ENCODE results near the gene MAML3.

MAML3 gene

GRCh38 chr4:139675651-139676050 lies 478.3 kb downstream of the MAML3 start:
- ChIA-PET CTCF (interaction anchor here (2.2 to 2.9 kb wide), 2 partner anchors 11 to 19 kb away, joined by 8 to 13 read pairs; partner anchors contain the start of gene MGST2), POLR2A (no interaction called here)

GRCh38 chr4:139674875-139675550 lies 479.0 kb downstream of the MAML3 start:
- 79% methylated on average over 5 of the region's 10 CpGs for WGBS (ENCODE audit: insufficient coverage)
- peak in 2 of 3 donors; percentile 80 to 88 for DNase-seq
- H3K4me1 ChIP-seq (ENCODE audit: control extremely low read depth in 1 of 4, control insufficient read depth in 4 of 4, insufficient read depth in 4 of 4, low read length in 3 of 4): peaks cover 3 to 10% (median 7%) of the 10 kb centered on the region in 4 experiments
- H3K27me3 ChIP-seq (replicated peaks in 2 of 5; ENCODE audit: control insufficient read depth in 4 of 5, insufficient read depth in 5 of 5, low read length in 4 of 5): no peaks in the 10 kb centered on the region
- no peaks in the 10 kb centered on the region for H3K9me3 ChIP-seq (ENCODE audit: control extremely low read depth in 1 of 5, control insufficient read depth in 4 of 5, insufficient read depth in 2 of 5, low read depth in 1 of 5, low read length in 4 of 5)
- H3K27ac ChIP-seq (ENCODE audit: insufficient read depth in 1 of 2, low read depth in 1 of 2, low read length in 2 of 2, poor library complexity in 1 of 2, severe bottlenecking in 2 of 2): no peak overlapping the region
- H3K36me3 ChIP-seq (ENCODE audit: control insufficient read depth in 4 of 4, insufficient read depth in 4 of 4, low read length in 3 of 4): peaks cover 9 to 48% (median 25%) of the 10 kb centered on the region in 4 experiments
- H3K4me3 ChIP-seq (ENCODE audit: control insufficient read depth in 1 of 7, extremely low read depth in 1 of 7, insufficient read depth in 4 of 7, low read depth in 2 of 7, low read length in 6 of 7): no peak overlapping the region
- CTCF ChIA-PET: interaction anchor here (0.5 to 2.9 kb wide), 3 partner anchors 10 to 178 kb away, joined by 3 to 13 read pairs (median 8); partner anchors contain the start of gene MGST2
- POLR2A ChIA-PET: no interaction called here

More at GRCh38 chr4:139675651-139676050, 478.3 kb downstream of the MAML3 start:
- H3K27me3 ChIP-seq (replicated peaks in 2 of 5; ENCODE audit: control insufficient read depth in 4 of 5, insufficient read depth in 5 of 5, low read length in 4 of 5): no peaks in the 10 kb centered on the region
- H3K27ac ChIP-seq (ENCODE audit: insufficient read depth in 1 of 2, low read depth in 1 of 2, low read length in 2 of 2, poor library complexity in 1 of 2, severe bottlenecking in 2 of 2): no peak overlapping the region
- 100% methylated on average over 6 of the region's 9 CpGs for WGBS (ENCODE audit: insufficient coverage)
- H3K9me3 ChIP-seq (ENCODE audit: control extremely low read depth in 1 of 5, control insufficient read depth in 4 of 5, insufficient read depth in 2 of 5, low read depth in 1 of 5, low read length in 4 of 5): no peaks in the 10 kb centered on the region
- no peak overlapping the region for H3K4me3 ChIP-seq (ENCODE audit: control insufficient read depth in 1 of 7, extremely low read depth in 1 of 7, insufficient read depth in 4 of 7, low read depth in 2 of 7, low read length in 6 of 7)
- DNase-seq: no peak
- peaks cover 0 to 10% (median 5%) of the 10 kb centered on the region in 4 experiments for H3K4me1 ChIP-seq (ENCODE audit: control extremely low read depth in 1 of 4, control insufficient read depth in 4 of 4, insufficient read depth in 4 of 4, low read length in 3 of 4)
- H3K36me3 ChIP-seq (ENCODE audit: control insufficient read depth in 4 of 4, insufficient read depth in 4 of 4, low read length in 3 of 4): peaks cover 13 to 49% (median 27%) of the 10 kb centered on the region in 4 experiments

GRCh38 chr4:139672732-139673131 lies 481.3 kb downstream of the MAML3 start:
- WGBS (ENCODE audit: insufficient coverage): no CpG with 5 or more reads among the region's 4 CpGs
- Histone ChIP-seq H3K36me3 (ENCODE audit: control insufficient read depth in 4 of 4, insufficient read depth in 4 of 4, low read length in 3 of 4) (peaks cover 2 to 28% (median 8%) of the 10 kb centered on the region in 4 experiments), H3K9me3 (ENCODE audit: control extremely low read depth in 1 of 5, control insufficient read depth in 4 of 5, insufficient read depth in 2 of 5, low read depth in 1 of 5, low read length in 4 of 5) (no peaks in the 10 kb centered on the region), H3K4me1 (ENCODE audit: control extremely low read depth in 1 of 4, control insufficient read depth in 4 of 4, insufficient read depth in 4 of 4, low read length in 3 of 4) (peaks cover 3 to 18% (median 13%) of the 10 kb centered on the region in 4 experiments), H3K4me3 (ENCODE audit: control insufficient read depth in 1 of 7, extremely low read depth in 1 of 7, insufficient read depth in 4 of 7, low read depth in 2 of 7, low read length in 6 of 7) (no peak overlapping the region), H3K27ac (ENCODE audit: insufficient read depth in 1 of 2, low read depth in 1 of 2, low read length in 2 of 2, poor library complexity in 1 of 2, severe bottlenecking in 2 of 2) (no peak overlapping the region), H3K27me3 (replicated peaks in 2 of 5; ENCODE audit: control insufficient read depth in 4 of 5, insufficient read depth in 5 of 5, low read length in 4 of 5) (no peaks in the 10 kb centered on the region)
- CTCF ChIA-PET: interaction anchor here (0.7 to 2.9 kb wide), 4 partner anchors 10 to 21 kb away, joined by 3 to 13 read pairs (median 4); no protein-coding TSS in a partner anchor
- no peak for DNase-seq
- POLR2A ChIA-PET: no interaction called here

GRCh38 chr4:139672215-139672614 lies 481.8 kb downstream of the MAML3 start:
- no CpG with 5 or more reads among the region's 2 CpGs for WGBS (ENCODE audit: insufficient coverage)
- DNase-seq: no peak
- ChIA-PET POLR2A (no interaction called here), CTCF (interaction anchor here (1.1 to 1.7 kb wide), 3 partner anchors 9 to 21 kb away, joined by 4 to 5 read pairs (median 4); no protein-coding TSS in a partner anchor)
- H3K4me3 ChIP-seq (ENCODE audit: control insufficient read depth in 1 of 7, extremely low read depth in 1 of 7, insufficient read depth in 4 of 7, low read depth in 2 of 7, low read length in 6 of 7): no peak overlapping the region
- peaks cover 0 to 26% (median 6%) of the 10 kb centered on the region in 4 experiments for H3K36me3 ChIP-seq (ENCODE audit: control insufficient read depth in 4 of 4, insufficient read depth in 4 of 4, low read length in 3 of 4)
- H3K27ac ChIP-seq (ENCODE audit: insufficient read depth in 1 of 2, low read depth in 1 of 2, low read length in 2 of 2, poor library complexity in 1 of 2, severe bottlenecking in 2 of 2): no peak overlapping the region
- no peaks in the 10 kb centered on the region for H3K27me3 ChIP-seq (replicated peaks in 2 of 5; ENCODE audit: control insufficient read depth in 4 of 5, insufficient read depth in 5 of 5, low read length in 4 of 5)
- H3K4me1 ChIP-seq (ENCODE audit: control extremely low read depth in 1 of 4, control insufficient read depth in 4 of 4, insufficient read depth in 4 of 4, low read length in 3 of 4): peaks cover 3 to 22% (median 18%) of the 10 kb centered on the region in 4 experiments
- no peaks in the 10 kb centered on the region for H3K9me3 ChIP-seq (ENCODE audit: control extremely low read depth in 1 of 5, control insufficient read depth in 4 of 5, insufficient read depth in 2 of 5, low read depth in 1 of 5, low read length in 4 of 5)

GRCh38 chr4:139670775-139671174 lies 483.2 kb downstream of the MAML3 start:
- CTCF ChIA-PET: interaction anchor here (0.7 to 9.1 kb wide), 3 partner anchors 15 to 129 kb away, joined by 3 to 75 read pairs (median 3); no protein-coding TSS in a partner anchor
- DNase-seq: no peak

GRCh38 chr4:139669890-139670289 lies 484.1 kb downstream of the MAML3 start:
- Histone ChIP-seq H3K4me3 (ENCODE audit: control insufficient read depth in 1 of 7, extremely low read depth in 1 of 7, insufficient read depth in 4 of 7, low read depth in 2 of 7, low read length in 6 of 7) (no peak overlapping the region), H3K27me3 (replicated peaks in 2 of 5; ENCODE audit: control insufficient read depth in 4 of 5, insufficient read depth in 5 of 5, low read length in 4 of 5) (no peaks in the 10 kb centered on the region), H3K9me3 (ENCODE audit: control extremely low read depth in 1 of 5, control insufficient read depth in 4 of 5, insufficient read depth in 2 of 5, low read depth in 1 of 5, low read length in 4 of 5) (no peaks in the 10 kb centered on the region), H3K27ac (ENCODE audit: insufficient read depth in 1 of 2, low read depth in 1 of 2, low read length in 2 of 2, poor library complexity in 1 of 2, severe bottlenecking in 2 of 2) (no peak overlapping the region), H3K4me1 (ENCODE audit: control extremely low read depth in 1 of 4, control insufficient read depth in 4 of 4, insufficient read depth in 4 of 4, low read length in 3 of 4) (peaks cover 12 to 37% (median 27%) of the 10 kb centered on the region in 4 experiments), H3K36me3 (ENCODE audit: control insufficient read depth in 4 of 4, insufficient read depth in 4 of 4, low read length in 3 of 4) (peaks cover 0 to 18% (median 5%) of the 10 kb centered on the region in 4 experiments)
- DNase-seq: peak in 2 of 3 donors; percentile 64 to 70
- WGBS (ENCODE audit: insufficient coverage): 100% methylated on average over 3 of the region's 6 CpGs
- ChIA-PET POLR2A (no interaction called here), CTCF (interaction anchor here (0.7 to 9.1 kb wide), 3 partner anchors 14 to 705 kb away, joined by 3 to 75 read pairs (median 3); no protein-coding TSS in a partner anchor)

More at GRCh38 chr4:139670775-139671174, 483.2 kb downstream of the MAML3 start:
- no peaks in the 10 kb centered on the region for H3K9me3 ChIP-seq (ENCODE audit: control extremely low read depth in 1 of 5, control insufficient read depth in 4 of 5, insufficient read depth in 2 of 5, low read depth in 1 of 5, low read length in 4 of 5)
- H3K4me3 ChIP-seq (ENCODE audit: control insufficient read depth in 1 of 7, extremely low read depth in 1 of 7, insufficient read depth in 4 of 7, low read depth in 2 of 7, low read length in 6 of 7): no peak overlapping the region
- peaks cover 12 to 36% (median 25%) of the 10 kb centered on the region in 4 experiments for H3K4me1 ChIP-seq (ENCODE audit: control extremely low read depth in 1 of 4, control insufficient read depth in 4 of 4, insufficient read depth in 4 of 4, low read length in 3 of 4)
- H3K36me3 ChIP-seq (ENCODE audit: control insufficient read depth in 4 of 4, insufficient read depth in 4 of 4, low read length in 3 of 4): peaks cover 0 to 18% (median 5%) of the 10 kb centered on the region in 4 experiments
- 76% methylated on average over 2 of the region's 3 CpGs for WGBS (ENCODE audit: insufficient coverage)
- POLR2A ChIA-PET: no interaction called here
- H3K27me3 ChIP-seq (replicated peaks in 2 of 5; ENCODE audit: control insufficient read depth in 4 of 5, insufficient read depth in 5 of 5, low read length in 4 of 5): no peaks in the 10 kb centered on the region
- no peak overlapping the region for H3K27ac ChIP-seq (ENCODE audit: insufficient read depth in 1 of 2, low read depth in 1 of 2, low read length in 2 of 2, poor library complexity in 1 of 2, severe bottlenecking in 2 of 2)

GRCh38 chr4:139669335-139669734 lies 484.6 kb downstream of the MAML3 start:
- no peaks in the 10 kb centered on the region for H3K9me3 ChIP-seq (ENCODE audit: control extremely low read depth in 1 of 5, control insufficient read depth in 4 of 5, insufficient read depth in 2 of 5, low read depth in 1 of 5, low read length in 4 of 5)
- WGBS (ENCODE audit: insufficient coverage): 93% methylated on average over 3 of the region's 6 CpGs
- H3K4me3 ChIP-seq (ENCODE audit: control insufficient read depth in 1 of 7, extremely low read depth in 1 of 7, insufficient read depth in 4 of 7, low read depth in 2 of 7, low read length in 6 of 7): peak overlapping the region in 1 of 7 experiments; percentile 29
- H3K36me3 ChIP-seq (ENCODE audit: control insufficient read depth in 4 of 4, insufficient read depth in 4 of 4, low read length in 3 of 4): peaks cover 0 to 18% (median 5%) of the 10 kb centered on the region in 4 experiments
- no peak overlapping the region for H3K27ac ChIP-seq (ENCODE audit: insufficient read depth in 1 of 2, low read depth in 1 of 2, low read length in 2 of 2, poor library complexity in 1 of 2, severe bottlenecking in 2 of 2)
- no peak for DNase-seq
- POLR2A ChIA-PET: no interaction called here
- no peaks in the 10 kb centered on the region for H3K27me3 ChIP-seq (replicated peaks in 2 of 5; ENCODE audit: control insufficient read depth in 4 of 5, insufficient read depth in 5 of 5, low read length in 4 of 5)
- CTCF ChIA-PET: interaction anchor here (0.7 to 9.1 kb wide), 2 partner anchors 14 to 705 kb away, joined by 3 to 75 read pairs; no protein-coding TSS in a partner anchor
- peaks cover 12 to 35% (median 27%) of the 10 kb centered on the region in 4 experiments for H3K4me1 ChIP-seq (ENCODE audit: control extremely low read depth in 1 of 4, control insufficient read depth in 4 of 4, insufficient read depth in 4 of 4, low read length in 3 of 4)
